Activated CD8-positive, alpha-beta T cell treated with anti-CD3 and anti-CD28 coated beads for 36 hours (primary cell): ENCODE measurements around the gene NEK6. TPM values are rescaled to one million over a fixed set of nuclear protein-coding genes. Genes with fewer than 3 reads are reported as not detected.

ENCODE experiments used
- ATAC-seq: fragments of 200-7000 bp; cut with Tn5 transposase; one replicate; pipeline ENCODE4 v1.10.0; 2021; ENCODE audit warnings: mild to moderate bottlenecking, moderate library complexity
- CTCF ChIA-PET: fragments of 350-600 bp; sonication (Branson Sonifier 250); formaldehyde crosslinking; loops from one replicate; lab custom pipeline; 2021; ENCODE audit warnings: antibody characterized with exemption; lab: Charles Lee
- POLR2A ChIA-PET: fragments of 350-600 bp; sonication (Branson Sonifier 250); formaldehyde crosslinking; loops from one replicate; lab custom pipeline; 2021; ENCODE audit warnings: antibody characterized with exemption; lab: Charles Lee
- DNase-seq: peaks from one replicate; pipeline ENCODE4 v3.0.0-alpha.2; 2020
- H3K27ac Mint-ChIP-seq: one replicate; pipeline ENCODE4 v1.8.0; 2021; ENCODE audit warnings: mild to moderate bottlenecking, mixed read lengths
- H3K27me3 Mint-ChIP-seq: one replicate; pipeline ENCODE4 v1.8.0; 2021; ENCODE audit warnings: mixed read lengths
- H3K36me3 Mint-ChIP-seq: one replicate; pipeline ENCODE4 v1.8.0; 2021; ENCODE audit warnings: low read depth, mixed read lengths
- H3K4me1 Mint-ChIP-seq: one replicate; pipeline ENCODE4 v1.8.0; 2021; ENCODE audit warnings: low read depth, mixed read lengths
- H3K4me3 Mint-ChIP-seq: one replicate; pipeline ENCODE4 v1.8.0; 2021; ENCODE audit warnings: mild to moderate bottlenecking, moderate library complexity, mixed read lengths
- H3K9me3 Mint-ChIP-seq: one replicate; pipeline ENCODE4 v1.8.0; 2021; ENCODE audit warnings: mixed read lengths
- intact Hi-C: fragments of 100-400 bp; cut with micrococcal nuclease; formaldehyde crosslinking; loops from one replicate; pipeline ENCODE4 v1.10.0; 2022
- total RNA-seq, 2 experiments: library from RNA; stranded (reverse); gene quantifications; one replicate each; pipeline ENCODE4 v1.2.3, GENCODE V29; 2021
- TF ChIP-seq, protein P1 (sequence below): fragments of 200-600 bp; IDR thresholded peaks from one replicate; pipeline ENCODE4 v1.8.0; 2022; ENCODE audit warnings: antibody characterized with exemption, mild to moderate bottlenecking

The NEK6 gene
- total RNA-seq, 2 experiments from 2014 or later: 20.2 to 21.8 TPM

DNA sequence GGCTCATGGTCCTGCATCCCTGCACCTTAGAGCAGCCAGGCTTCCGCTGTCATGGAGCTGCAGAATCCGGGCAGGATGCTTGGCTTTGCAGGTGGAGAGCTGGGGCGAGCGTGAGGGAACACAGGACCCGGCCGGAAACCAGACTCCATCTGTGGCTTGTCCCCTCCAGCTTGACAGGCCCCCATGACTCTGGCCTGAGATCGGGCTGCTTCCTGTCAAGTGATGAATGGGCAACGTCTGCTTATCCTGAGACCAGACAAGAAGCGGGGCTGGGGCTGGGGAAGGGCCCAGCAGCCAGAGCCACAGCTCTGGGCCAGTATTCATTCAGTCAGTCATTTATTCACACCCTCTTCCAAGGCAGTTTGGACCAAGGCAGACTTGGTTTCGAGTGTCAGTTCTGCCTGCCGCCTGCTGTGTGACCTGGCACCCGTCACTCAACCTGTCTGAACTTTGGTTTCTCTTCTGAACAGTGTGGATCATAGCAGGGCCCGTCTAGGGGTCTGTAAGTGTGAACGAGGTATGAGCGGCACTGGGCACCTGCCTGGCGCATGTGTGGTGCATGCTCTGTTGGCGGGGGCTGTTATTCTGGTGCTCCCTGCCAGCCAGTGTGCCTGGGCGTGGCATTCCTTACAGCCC lies 37.5 kb downstream of the NEK6 start:
- H3K4me3 Mint-ChIP-seq: no peak overlapping the region
- no peak for ATAC-seq
- ChIA-PET POLR2A (no interaction called here), CTCF (interaction anchor here (1.1 kb wide), 1 partner anchor 168 kb away, joined by 6 read pairs; no protein-coding TSS in a partner anchor)
- H3K27me3 Mint-ChIP-seq: peaks cover 5% of the 10 kb centered on the region
- intact Hi-C loops: no loop called here
- H3K9me3 Mint-ChIP-seq: no peaks in the 10 kb centered on the region
- TF ChIP-seq, protein P1, sequence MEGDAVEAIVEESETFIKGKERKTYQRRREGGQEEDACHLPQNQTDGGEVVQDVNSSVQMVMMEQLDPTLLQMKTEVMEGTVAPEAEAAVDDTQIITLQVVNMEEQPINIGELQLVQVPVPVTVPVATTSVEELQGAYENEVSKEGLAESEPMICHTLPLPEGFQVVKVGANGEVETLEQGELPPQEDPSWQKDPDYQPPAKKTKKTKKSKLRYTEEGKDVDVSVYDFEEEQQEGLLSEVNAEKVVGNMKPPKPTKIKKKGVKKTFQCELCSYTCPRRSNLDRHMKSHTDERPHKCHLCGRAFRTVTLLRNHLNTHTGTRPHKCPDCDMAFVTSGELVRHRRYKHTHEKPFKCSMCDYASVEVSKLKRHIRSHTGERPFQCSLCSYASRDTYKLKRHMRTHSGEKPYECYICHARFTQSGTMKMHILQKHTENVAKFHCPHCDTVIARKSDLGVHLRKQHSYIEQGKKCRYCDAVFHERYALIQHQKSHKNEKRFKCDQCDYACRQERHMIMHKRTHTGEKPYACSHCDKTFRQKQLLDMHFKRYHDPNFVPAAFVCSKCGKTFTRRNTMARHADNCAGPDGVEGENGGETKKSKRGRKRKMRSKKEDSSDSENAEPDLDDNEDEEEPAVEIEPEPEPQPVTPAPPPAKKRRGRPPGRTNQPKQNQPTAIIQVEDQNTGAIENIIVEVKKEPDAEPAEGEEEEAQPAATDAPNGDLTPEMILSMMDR: no peak
- no peak overlapping the region for H3K27ac Mint-ChIP-seq
- DNase-seq: no peak
- H3K4me1 Mint-ChIP-seq: peaks cover 47% of the 10 kb centered on the region
- peaks cover 5% of the 10 kb centered on the region for H3K36me3 Mint-ChIP-seq

DNA sequence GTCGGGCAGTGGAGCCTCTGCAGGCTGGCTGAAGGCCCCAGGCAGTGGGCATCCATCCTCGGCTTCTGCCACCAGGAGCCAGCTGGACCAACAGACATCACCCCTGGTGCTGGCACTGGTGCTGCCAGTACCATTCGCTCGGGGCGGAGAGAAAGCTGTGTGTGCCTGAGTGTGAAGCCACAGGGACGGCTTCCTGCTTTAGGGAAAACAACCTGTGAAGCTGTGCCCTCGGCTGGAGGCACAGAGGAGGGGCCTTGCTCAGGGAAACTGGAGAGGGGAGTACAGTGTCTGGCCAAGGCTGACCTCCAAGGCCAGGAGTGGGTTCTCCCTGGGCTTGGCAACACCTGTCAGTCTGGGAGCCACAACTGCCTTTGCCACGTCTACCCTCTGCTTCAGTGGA lies 38.3 kb downstream of the NEK6 start:
- H3K4me3 Mint-ChIP-seq: no peak overlapping the region
- TF ChIP-seq, protein P1: no peak
- H3K27ac Mint-ChIP-seq: no peak overlapping the region
- peaks cover 41% of the 10 kb centered on the region for H3K4me1 Mint-ChIP-seq
- intact Hi-C loops: no loop called here
- peaks cover 5% of the 10 kb centered on the region for H3K36me3 Mint-ChIP-seq
- DNase-seq (no peak), ATAC-seq (no peak)
- CTCF ChIA-PET: interaction anchor here (1.1 kb wide), 1 partner anchor 169 kb away, joined by 6 read pairs; no protein-coding TSS in a partner anchor
- H3K9me3 Mint-ChIP-seq: no peaks in the 10 kb centered on the region
- peaks cover 5% of the 10 kb centered on the region for H3K27me3 Mint-ChIP-seq
- POLR2A ChIA-PET: no interaction called here

DNA sequence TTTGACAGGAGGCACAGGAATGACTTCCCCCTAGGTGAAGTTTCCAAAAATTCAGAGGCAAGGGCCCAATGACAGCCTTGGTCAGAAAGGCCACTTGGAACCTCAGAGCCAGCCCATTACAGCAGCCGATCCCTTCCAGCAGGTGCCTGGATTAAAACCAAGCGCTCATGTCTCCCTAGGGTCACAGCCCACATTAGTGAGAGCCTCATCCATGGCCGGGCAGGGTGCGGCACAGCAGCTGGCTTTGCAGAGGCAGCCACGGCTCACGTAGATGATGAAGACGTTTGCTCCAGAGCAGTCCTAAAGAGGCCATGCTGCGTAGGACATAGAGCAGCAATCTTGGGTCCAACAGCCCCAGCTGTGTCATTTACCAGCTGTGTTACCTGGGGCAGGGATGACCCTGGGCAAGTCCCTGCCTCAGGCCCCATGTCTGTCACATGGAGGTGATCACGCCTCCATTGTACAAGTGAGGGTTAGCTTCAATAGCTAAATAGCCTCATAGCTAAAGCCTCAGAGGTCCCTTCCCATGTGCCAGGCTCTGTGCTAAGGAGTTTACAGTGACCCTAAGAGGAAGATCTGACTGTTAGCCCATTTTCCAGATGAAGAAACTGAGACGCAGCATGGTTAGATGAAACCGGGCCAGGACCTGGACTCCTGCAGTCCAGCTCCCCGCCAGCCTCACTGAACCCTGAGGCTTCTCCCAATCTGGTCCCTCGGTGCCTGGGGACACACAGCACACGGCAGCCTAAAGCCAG lies 39.2 kb downstream of the NEK6 start:
- no peak for ATAC-seq
- no peaks in the 10 kb centered on the region for H3K9me3 Mint-ChIP-seq
- intact Hi-C loops: no loop called here

DNA sequence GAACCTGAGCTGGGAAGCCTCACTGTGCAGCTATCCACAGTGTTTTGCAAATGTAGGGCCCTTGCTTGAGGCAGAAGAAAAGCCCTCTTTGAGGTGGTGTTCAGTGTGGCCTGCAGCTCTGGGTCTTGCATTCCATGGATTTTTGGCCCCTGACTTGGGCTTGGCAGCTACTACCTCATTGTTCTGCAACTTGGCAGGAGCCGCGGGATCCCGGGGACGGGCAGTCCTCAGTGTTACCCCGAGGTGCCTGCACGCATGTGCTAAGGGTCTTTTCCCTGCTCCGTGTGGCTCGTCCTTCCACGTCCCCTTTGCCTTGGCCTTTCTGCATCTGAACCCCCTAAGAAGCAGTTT lies 39.8 kb downstream of the NEK6 start:
- TF ChIP-seq, protein P1: no peak
- DNase-seq (no peak), ATAC-seq (no peak)
- H3K27me3 Mint-ChIP-seq: peaks cover 5% of the 10 kb centered on the region
- peaks cover 27% of the 10 kb centered on the region for H3K4me1 Mint-ChIP-seq
- no peaks in the 10 kb centered on the region for H3K9me3 Mint-ChIP-seq
- H3K27ac Mint-ChIP-seq: no peak overlapping the region
- POLR2A ChIA-PET: no interaction called here
- CTCF ChIA-PET: interaction anchor here (1.4 kb wide), 1 partner anchor 171 kb away, joined by 9 read pairs; no protein-coding TSS in a partner anchor
- no peak overlapping the region for H3K4me3 Mint-ChIP-seq
- H3K36me3 Mint-ChIP-seq: peaks cover 5% of the 10 kb centered on the region
- intact Hi-C loops: no loop called here

More for the DNA sequence above, 39.2 kb downstream of the NEK6 start:
- POLR2A ChIA-PET: no interaction called here
- DNase-seq: no peak
- Mint-ChIP-seq H3K27ac (no peak overlapping the region), H3K4me1 (peaks cover 33% of the 10 kb centered on the region), H3K27me3 (peaks cover 5% of the 10 kb centered on the region), H3K36me3 (peaks cover 5% of the 10 kb centered on the region), H3K4me3 (no peak overlapping the region)
- CTCF ChIA-PET: interaction anchor here (1.4 kb wide), 1 partner anchor 170 kb away, joined by 9 read pairs; no protein-coding TSS in a partner anchor
- TF ChIP-seq, protein P1: no peak
